Right hindlimb (tissue), 1 donor: Measurements from ENCODE around the gene GRIN3A.
"Not testable (repeated sequence)": the region's sequence is repeated elsewhere in the genome, so short reads cannot be mapped to it uniquely, and the experiment has no call there.

Source experiments
- DNase-seq: peaks from one replicate; pipeline ENCODE4 v3.0.0-alpha.2; 2018

Gene GRIN3A

GRCh38 chr9:101629636-101630035 is 108.8 kb downstream of the GRIN3A start:
- no peak for DNase-seq

- DNase-seq = no peak
Measured at GRCh38 chr9:101628173-101628572, 110.3 kb downstream of the GRIN3A start.

- DNase-seq = no peak
Measured at GRCh38 chr9:101626295-101626694, 112.2 kb downstream of the GRIN3A start.

GRCh38 chr9:101625876-101626275 is 112.6 kb downstream of the GRIN3A start:
- no peak for DNase-seq

- DNase-seq = no peak
Measured at GRCh38 chr9:101620452-101620851, 118.0 kb downstream of the GRIN3A start.

- no peak for DNase-seq
Measured at GRCh38 chr9:101618698-101619097, 119.7 kb downstream of the GRIN3A start.

GRCh38 chr9:101605547-101605946 is 132.9 kb downstream of the GRIN3A start:
- no peak for DNase-seq

GRCh38 chr9:101604296-101604695 is 134.2 kb downstream of the GRIN3A start:
- no peak for DNase-seq

- peak; percentile 40 for DNase-seq
Measured at GRCh38 chr9:101601904-101602765, 136.3 kb downstream of the GRIN3A start.

GRCh38 chr9:101594796-101595195 is 143.7 kb downstream of the GRIN3A start, which contains the start of gene PPP3R2:
Gene PPP3R2, minus strand, starts transcription at chr9:101594969. Its CDS starts 48 bp downstream, at chr9:101594921.
- DNase-seq = no peak

GRCh38 chr9:101593345-101593744 is 145.1 kb downstream of the GRIN3A start:
- DNase-seq = no peak

GRCh38 chr9:101592788-101593187 is 145.7 kb downstream of the GRIN3A start:
- DNase-seq = no peak

- DNase-seq = no peak
Measured at GRCh38 chr9:101591787-101592446, 146.5 kb downstream of the GRIN3A start.

GRCh38 chr9:101590901-101591300 is 147.5 kb downstream of the GRIN3A start:
- no peak for DNase-seq

GRCh38 chr9:101590074-101590473 is 148.4 kb downstream of the GRIN3A start:
- not testable (repeated sequence) for DNase-seq

GRCh38 chr9:101587332-101588043 is 151.0 kb downstream of the GRIN3A start:
- no peak for DNase-seq

GRCh38 chr9:101586651-101587050 is 151.8 kb downstream of the GRIN3A start:
- no peak for DNase-seq

- DNase-seq = no peak
Measured at GRCh38 chr9:101585740-101586139, 152.7 kb downstream of the GRIN3A start.

GRCh38 chr9:101582553-101582952 is 155.9 kb downstream of the GRIN3A start:
- DNase-seq = no peak

GRCh38 chr9:101579711-101580545 is 158.5 kb downstream of the GRIN3A start:
- DNase-seq = peak; percentile 34

- no peak for DNase-seq
Measured at GRCh38 chr9:101578378-101578777, 160.1 kb downstream of the GRIN3A start.

GRCh38 chr9:101574731-101575333 is 163.6 kb downstream of the GRIN3A start:
- no peak for DNase-seq
